K562 (cell line): ENCODE data around the gene SH3BGRL3. TPM values are rescaled to one million over a fixed set of nuclear protein-coding genes. Genes with fewer than 3 reads are reported as not detected.
"Not testable (repeated sequence)": the region's sequence is repeated elsewhere in the genome, so short reads cannot be mapped to it uniquely, and the experiment has no call there.

Experiments used
- ARHGAP35 ChIP-seq: fragments of 450-650 bp; IDR thresholded peaks from 2 replicates; pipeline ENCODE4 v1.6.1; 2018; ENCODE audit not compliant: partially characterized antibody
- ARID1B ChIP-seq: fragments of 450-650 bp; IDR thresholded peaks from 2 replicates; pipeline ENCODE4 v1.6.1; 2016; ENCODE audit warnings: antibody characterized with exemption, mild to moderate bottlenecking, inconsistent platforms
- BCOR ChIP-seq: fragments of 450-650 bp; IDR thresholded peaks from 2 replicates; pipeline ENCODE4 v1.6.1; 2016
- BRD9 ChIP-seq: fragments of 450-650 bp; IDR thresholded peaks from 2 replicates; pipeline ENCODE4 v1.6.1; 2018; ENCODE audit warnings: low read depth; ENCODE audit not compliant: partially characterized antibody
- CBFA2T2 ChIP-seq: fragments of 450-650 bp; conservative IDR thresholded peaks from 2 replicates; pipeline ENCODE4 v1.6.1; 2017; ENCODE audit warnings: mild to moderate bottlenecking
- CREB1 ChIP-seq, 2 experiments: sonication (generic) in 1 of 2; formaldehyde crosslinking in 1 of 2; IDR thresholded peaks; 2 replicates each; pipeline versions ENCODE4 v1.6.1 to v1.8.0; 2012 to 2022; ENCODE audit warnings: inconsistent platforms in 1 of 2, mild to moderate bottlenecking in 1 of 2, missing genetic modification reagents in 1 of 2, moderate library complexity in 1 of 2
- CREM ChIP-seq: IDR thresholded peaks from 2 replicates; pipeline ENCODE4 v1.6.1; 2014; ENCODE audit warnings: antibody characterized with exemption, low read depth
- EGR1 ChIP-seq: fragments of 450-650 bp; conservative IDR thresholded peaks from 2 replicates; pipeline ENCODE4 v1.6.1; 2017; ENCODE audit warnings: mild to moderate bottlenecking
- EP400 ChIP-seq: fragments of 450-650 bp; IDR thresholded peaks from 2 replicates; pipeline ENCODE4 v1.6.1; 2017; ENCODE audit warnings: antibody characterized with exemption, mild to moderate bottlenecking, moderate library complexity
- FOSL1 ChIP-seq: fragments of 200-800 bp; sonication (Bioruptor generic); conservative IDR thresholded peaks from 2 replicates; pipeline ENCODE4 v1.6.1; 2016; ENCODE audit warnings: missing genetic modification characterization, missing compliant biosample characterization
- KAT7 ChIP-seq: sonication (generic); formaldehyde crosslinking; IDR thresholded peaks from 2 replicates; pipeline ENCODE4 v1.8.0; 2022; ENCODE audit warnings: missing genetic modification reagents, mild to moderate bottlenecking, borderline replicate concordance
- KLF6 ChIP-seq: fragments of 250-450 bp; sonication (Bioruptor Pico); IDR thresholded peaks from 2 replicates; pipeline ENCODE4 v1.4.0; 2020; ENCODE audit warnings: mild to moderate bottlenecking, moderate library complexity, borderline replicate concordance
- NBN ChIP-seq: fragments of 450-650 bp; IDR thresholded peaks from 2 replicates; pipeline ENCODE4 v1.6.1; 2016; ENCODE audit warnings: low read depth, mild to moderate bottlenecking
- NFRKB ChIP-seq: fragments of 450-650 bp; IDR thresholded peaks from 2 replicates; pipeline ENCODE4 v1.6.1; 2016; ENCODE audit warnings: low read depth
- NR4A1 ChIP-seq, 2 experiments: fragments of 250-450 bp in 1 of 2; fragments of 450-650 bp in 1 of 2; sonication (Bioruptor Pico) in 1 of 2; IDR thresholded peaks; 2 replicates each; pipeline versions ENCODE4 v1.4.0 to v1.6.1; 2016 to 2020; ENCODE audit warnings: mild to moderate bottlenecking in 2 of 2, missing compliant biosample characterization in 1 of 2, missing genetic modification characterization in 1 of 2, moderate library complexity in 1 of 2
- PTTG1 ChIP-seq: fragments of 450-650 bp; IDR thresholded peaks from 2 replicates; pipeline ENCODE4 v1.6.1; 2016; ENCODE audit warnings: low read depth, mild to moderate bottlenecking, missing genetic modification characterization, missing compliant biosample characterization
- SUPT5H ChIP-seq: fragments of 450-650 bp; IDR thresholded peaks from 2 replicates; pipeline ENCODE4 v1.6.1; 2016
- TFAP4 ChIP-seq: sonication (generic); formaldehyde crosslinking; IDR thresholded peaks from 2 replicates; pipeline ENCODE4 v1.8.0; 2022; ENCODE audit warnings: missing genetic modification reagents, mild to moderate bottlenecking, moderate library complexity, borderline replicate concordance
- TRIM25 ChIP-seq: fragments of 450-650 bp; IDR thresholded peaks from 2 replicates; pipeline ENCODE4 v1.7.0; 2016; ENCODE audit warnings: borderline replicate concordance
- ZNF311 ChIP-seq: fragments of 250-450 bp; sonication (Bioruptor Pico); IDR thresholded peaks from 2 replicates; pipeline ENCODE4 v1.4.0; 2020; ENCODE audit warnings: mild to moderate bottlenecking, moderate library complexity
- polyA plus RNA-seq, 8 experiments: library from polyadenylated mRNA; depleted of rRNA in 4 of 8; stranded (reverse) in 5 of 8; unstranded in 3 of 8; fragments of >200 nt; fragmentation: Nextera tagmentation in 2 of 8; fragmentation: Illumina TruSeq in 1 of 8; extraction: Ambion mirVana in 2 of 8; extraction: Trizol in 1 of 8; gene quantifications; 2 replicates each; pipeline versions ENCODE4 v1.2.1 to v1.2.3, GENCODE V29; 2011 to 2014; ENCODE audit warnings: inconsistent platforms in 1 of 8, missing spikeins in 1 of 8
- total RNA-seq, 7 experiments: library from RNA; depleted of rRNA in 6 of 7; stranded (reverse); fragments of >200 nt in 6 of 7; fragmentation: Illumina TruSeq in 2 of 7; extraction: Trizol in 2 of 7; gene quantifications; 2 replicates each; pipeline versions ENCODE4 v1.2.1 to v1.2.3, GENCODE V29; 2011 to 2021; ENCODE audit warnings: low replicate concordance in 1 of 7
- TF ChIP-seq, protein P1 (sequence below): fragments of 450-650 bp; IDR thresholded peaks from 2 replicates; pipeline ENCODE4 v1.6.1; 2016; ENCODE audit warnings: missing biosample characterization, missing genetic modification characterization

SH3BGRL3 gene
- total and polyA plus RNA-seq, 9 of the 15 experiments (the other 6 are each of a cell fraction or from before 2014, with no cell fraction given) = 30.3 to 140 (median 54.2) TPM

DNA sequence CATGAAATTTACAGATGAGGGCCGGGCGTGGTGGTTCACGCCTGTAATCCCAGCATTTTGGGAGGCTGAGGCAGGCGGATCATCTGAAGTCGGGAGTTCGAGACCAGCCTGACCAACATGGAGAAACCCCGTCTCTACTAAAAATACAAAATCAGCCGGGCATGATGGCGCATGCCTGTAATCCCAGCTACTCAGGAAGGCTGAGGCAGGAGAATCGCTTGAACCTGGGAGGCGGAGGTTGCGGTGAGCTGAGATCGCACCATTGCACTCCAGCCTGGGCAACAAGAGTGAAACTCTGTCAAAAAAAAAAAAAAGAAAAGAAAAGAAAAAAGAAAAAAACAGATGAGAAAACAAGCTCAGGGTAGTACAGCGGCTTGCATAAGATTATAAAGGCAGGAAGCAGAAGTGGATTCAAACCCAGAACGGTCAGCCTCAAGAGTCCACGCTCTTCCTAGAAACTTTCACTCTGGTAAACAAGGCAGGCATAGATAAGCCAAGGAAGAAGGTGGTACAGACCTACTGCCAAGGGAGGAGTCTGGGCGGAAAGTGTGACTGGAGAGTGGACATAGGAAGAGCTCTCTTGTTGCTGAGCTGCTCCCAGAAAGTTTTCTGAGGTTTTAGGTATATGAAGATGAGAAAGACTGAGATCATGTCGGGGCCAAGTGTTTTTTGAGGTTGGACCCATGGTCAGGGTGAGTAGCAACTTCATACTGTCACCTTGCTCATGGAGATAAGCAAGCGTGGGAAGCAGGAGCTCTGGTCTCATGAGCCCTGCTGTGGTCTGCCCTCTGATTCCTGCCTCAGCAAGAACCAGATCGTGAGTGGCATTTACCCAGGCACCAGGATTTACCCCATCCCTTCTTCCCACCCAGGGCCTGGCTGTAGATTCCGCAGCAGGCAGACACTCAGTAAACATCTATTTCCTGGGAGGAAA, 28.3 kb downstream of the SH3BGRL3 start (continued):
- TF ChIP-seq NBN (peak; percentile 57; the same call in 1 of the 2 replicates), FOSL1 (tag) (peak; percentile 12), TRIM25 (peak; percentile 71; the same call in 1 of the 2 replicates), KAT7 (CRISPR knock-in tag) (peak; percentile 68; the same call in 1 of the 2 replicates), ARID1B (peak; percentile 81), BRD9 (peak; percentile 62), EP400 (peak; percentile 48; the same call in 1 of the 2 replicates), ARHGAP35 (peak; percentile 11), TFAP4 (CRISPR knock-in tag) (0 out of 2 replicates have a peak, but pooled peaks have one; percentile 9), CBFA2T2 (peak; percentile 63; the same call in 1 of the 2 replicates), NR4A1 (tag; IDR thresholded peaks at IDR 0.05) (peak; percentile 79; the same call in 1 of the 2 replicates), ZNF311 (0 out of 2 replicates have a peak, but pooled peaks have one; percentile 7), CREM (0 out of 2 replicates have a peak, but pooled peaks have one; percentile 8), EGR1 (peak; percentile 80), CREB1 (IDR thresholded peaks at IDR 0.05) (peak; percentile 20; the same call in 1 of the 2 replicates), CREB1 (CRISPR knock-in tag; IDR thresholded peaks at IDR 0.05) (0 out of 2 replicates have a peak, but pooled peaks have one; percentile 22), PTTG1 (tag) (peak; percentile 36), NFRKB (peak; percentile 85), KLF6 (CRISPR knock-in tag) (peak; percentile 32; the same call in 1 of the 2 replicates), BCOR (peak; percentile 43; the same call in 1 of the 2 replicates), SUPT5H (0 out of 2 replicates have a peak, but pooled peaks have one; percentile 30)
- TF ChIP-seq, protein P1, sequence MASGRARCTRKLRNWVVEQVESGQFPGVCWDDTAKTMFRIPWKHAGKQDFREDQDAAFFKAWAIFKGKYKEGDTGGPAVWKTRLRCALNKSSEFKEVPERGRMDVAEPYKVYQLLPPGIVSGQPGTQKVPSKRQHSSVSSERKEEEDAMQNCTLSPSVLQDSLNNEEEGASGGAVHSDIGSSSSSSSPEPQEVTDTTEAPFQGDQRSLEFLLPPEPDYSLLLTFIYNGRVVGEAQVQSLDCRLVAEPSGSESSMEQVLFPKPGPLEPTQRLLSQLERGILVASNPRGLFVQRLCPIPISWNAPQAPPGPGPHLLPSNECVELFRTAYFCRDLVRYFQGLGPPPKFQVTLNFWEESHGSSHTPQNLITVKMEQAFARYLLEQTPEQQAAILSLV (tag) = 0 out of 2 replicates have a peak, but pooled peaks have one; percentile 24
- not testable (repeated sequence) for TF ChIP-seq NR4A1 (CRISPR knock-in tag; IDR thresholded peaks at IDR 0.05)
